Stimulated activated CD4-positive, alpha-beta T cell treated with anti-CD3 and anti-CD28 coated beads, Interleukin-1b, Interleukin-23, amount 100 ng/mL, for 4 hours (primary cell): ENCODE measurements around the gene DCAF12L1.

Experiments
- DNase-seq, 2 donors: peaks; one replicate each; pipeline ENCODE4 v3.0.0-alpha.2; 2020; ENCODE audit warnings: low read depth in 2 of 2

The DCAF12L1 gene

GRCh38 chrX:126552313-126553022 is at the start of gene DCAF12L1:
Gene DCAF12L1 (minus strand): TSS chrX:126552814. CDS start chrX:126552608, 206 bp downstream.
- no peak for DNase-seq

GRCh38 chrX:126580877-126581276 is 28.3 kb upstream of the DCAF12L1 start:
- no peak for DNase-seq

- DNase-seq = no peak
Measured at GRCh38 chrX:126575911-126576310, 23.3 kb upstream of the DCAF12L1 start.

DNA sequence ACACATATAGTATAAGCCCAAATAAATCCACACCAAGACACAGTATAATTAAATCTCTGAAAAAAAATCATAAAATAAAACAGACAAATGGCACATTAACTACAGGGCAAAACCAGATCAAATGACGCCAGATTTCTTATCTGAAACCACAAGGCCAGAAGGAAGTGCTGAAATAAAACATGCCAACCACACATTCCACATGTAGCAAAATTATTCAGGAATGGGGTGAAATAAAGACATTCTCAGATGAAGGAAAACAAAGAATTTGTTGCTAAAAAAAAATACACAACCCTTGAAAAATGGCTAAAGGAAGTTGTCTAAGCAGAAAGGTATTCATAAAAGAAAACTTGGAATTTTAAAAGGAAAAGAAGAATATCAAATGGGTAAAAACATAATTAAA is 4.5 kb upstream of the DCAF12L1 start:
- no peak for DNase-seq

- DNase-seq = no peak
Measured at GRCh38 chrX:126551725-126552312, 795 bp downstream of the DCAF12L1 start.

- DNase-seq = no peak
Measured at GRCh38 chrX:126551306-126551705, 1.3 kb downstream of the DCAF12L1 start.

GRCh38 chrX:126550816-126551215 is 1.8 kb downstream of the DCAF12L1 start:
- DNase-seq = no peak

- DNase-seq = no peak
Measured at GRCh38 chrX:126509923-126510322, 42.7 kb downstream of the DCAF12L1 start.
